Activated naive CD8-positive, alpha-beta T cell treated with anti-CD3 and anti-CD28 coated beads for 36 hours (primary cell): ENCODE measurements around the gene ANKRD60. TPM values are rescaled to one million over a fixed set of nuclear protein-coding genes. Genes with fewer than 3 reads are reported as not detected.

Experiments
- DNase-seq: peaks from one replicate; pipeline ENCODE4 v3.0.0; 2021
- H3K27ac Mint-ChIP-seq: one replicate; pipeline ENCODE4 v1.8.0; 2022; ENCODE audit warnings: mild to moderate bottlenecking, moderate library complexity, mixed read lengths
- H3K27me3 Mint-ChIP-seq: one replicate; pipeline ENCODE4 v1.8.0; 2022; ENCODE audit warnings: mild to moderate bottlenecking, mixed read lengths
- H3K36me3 Mint-ChIP-seq: one replicate; pipeline ENCODE4 v1.8.0; 2021; ENCODE audit warnings: mild to moderate bottlenecking, mixed read lengths
- H3K4me1 Mint-ChIP-seq: one replicate; pipeline ENCODE4 v1.8.0; 2021; ENCODE audit warnings: mixed read lengths
- H3K4me3 Mint-ChIP-seq: one replicate; pipeline ENCODE4 v1.8.0; 2022; ENCODE audit warnings: mild to moderate bottlenecking, moderate library complexity, mixed read lengths
- H3K9me3 Mint-ChIP-seq: one replicate; pipeline ENCODE4 v1.8.0; 2022; ENCODE audit warnings: mixed read lengths
- total RNA-seq, 2 experiments: library from RNA; stranded (reverse); gene quantifications; one replicate each; pipeline ENCODE4 v1.2.3, GENCODE V29; 2021

The ANKRD60 gene
- total RNA-seq, 2 experiments from 2014 or later, result not detected

GRCh38 chr20:58218665-58219341, 9.7 kb downstream of the ANKRD60 start:
- Mint-ChIP-seq H3K9me3 (peaks cover 3% of the 10 kb centered on the region), H3K27me3 (peaks cover 51% of the 10 kb centered on the region), H3K27ac (no peak overlapping the region), H3K4me1 (no peaks in the 10 kb centered on the region), H3K4me3 (no peak overlapping the region), H3K36me3 (peaks cover 2% of the 10 kb centered on the region)
- DNase-seq, result no peak

DNA sequence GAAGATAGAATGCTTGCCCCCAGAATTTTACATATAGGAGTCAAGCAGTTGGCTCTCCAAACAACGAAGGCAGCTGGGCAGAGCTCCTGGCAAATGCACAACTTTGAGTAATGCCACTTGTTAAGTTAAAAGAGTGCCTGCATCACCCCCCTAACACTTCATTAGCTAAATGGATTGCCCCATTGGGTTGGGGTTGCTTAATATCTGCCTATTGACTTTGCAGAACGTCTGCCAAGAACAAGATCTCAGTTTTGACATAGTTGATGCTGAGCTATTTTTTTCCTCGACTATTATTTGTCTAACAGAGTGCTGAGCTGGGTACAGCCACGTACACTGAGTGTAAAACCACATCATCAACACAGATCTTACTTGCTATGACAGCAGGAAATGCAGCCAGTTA, 12.1 kb downstream of the ANKRD60 start:
- peaks cover 3% of the 10 kb centered on the region for H3K9me3 Mint-ChIP-seq
- no peak overlapping the region for H3K27ac Mint-ChIP-seq
- H3K36me3 Mint-ChIP-seq, result peaks cover 2% of the 10 kb centered on the region
- peaks cover 39% of the 10 kb centered on the region for H3K27me3 Mint-ChIP-seq
- DNase-seq, result no peak
- H3K4me3 Mint-ChIP-seq, result no peak overlapping the region
- no peaks in the 10 kb centered on the region for H3K4me1 Mint-ChIP-seq

DNA sequence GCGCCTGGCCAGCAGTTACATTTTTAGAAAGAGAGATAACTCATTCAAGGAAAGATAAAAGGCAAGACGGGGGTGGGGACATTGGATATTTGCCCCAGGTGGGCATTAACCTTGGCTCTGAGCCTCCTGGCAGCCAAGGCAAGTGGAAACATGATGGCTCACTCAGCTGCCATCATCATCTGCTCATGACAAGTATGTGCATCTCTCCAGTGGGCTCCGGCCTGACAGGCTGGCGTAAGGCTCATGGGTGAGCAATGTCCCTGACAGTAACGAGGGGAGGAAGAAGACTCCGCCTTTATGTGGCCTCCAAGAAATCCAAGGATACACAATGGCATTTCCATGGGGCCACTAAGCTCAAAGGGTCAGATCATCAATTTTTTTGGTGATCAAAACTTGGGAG, 13.3 kb downstream of the ANKRD60 start:
- Mint-ChIP-seq H3K4me3 (no peak overlapping the region), H3K27ac (no peak overlapping the region), H3K9me3 (peaks cover 3% of the 10 kb centered on the region), H3K27me3 (peaks cover 40% of the 10 kb centered on the region), H3K36me3 (peaks cover 2% of the 10 kb centered on the region), H3K4me1 (no peaks in the 10 kb centered on the region)
- DNase-seq, result no peak

DNA sequence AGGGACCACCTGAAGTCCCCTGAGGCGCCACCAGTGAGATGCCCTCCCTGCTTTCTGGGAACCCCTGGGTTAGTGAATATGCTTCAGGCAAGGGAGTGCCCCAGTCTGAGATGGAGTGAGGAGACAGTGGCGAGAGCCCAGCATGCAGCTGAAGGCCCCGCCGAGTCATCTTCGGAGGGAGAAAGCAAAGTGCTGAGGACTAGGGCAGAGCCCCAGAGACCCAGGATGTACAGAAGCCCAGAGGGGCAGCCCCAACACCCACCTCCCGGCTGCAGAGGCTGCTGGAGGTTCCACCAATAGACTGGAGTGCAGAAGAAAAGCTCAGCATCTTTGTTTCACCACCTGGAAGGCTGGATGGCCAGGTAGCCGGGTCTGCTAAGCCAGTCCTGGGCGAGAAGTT, 14.1 kb downstream of the ANKRD60 start:
- Mint-ChIP-seq H3K27ac (no peak overlapping the region), H3K4me1 (peaks cover 4% of the 10 kb centered on the region), H3K4me3 (no peak overlapping the region), H3K27me3 (peaks cover 40% of the 10 kb centered on the region), H3K9me3 (peaks cover 3% of the 10 kb centered on the region), H3K36me3 (peaks cover 2% of the 10 kb centered on the region)
- DNase-seq, result no peak

DNA sequence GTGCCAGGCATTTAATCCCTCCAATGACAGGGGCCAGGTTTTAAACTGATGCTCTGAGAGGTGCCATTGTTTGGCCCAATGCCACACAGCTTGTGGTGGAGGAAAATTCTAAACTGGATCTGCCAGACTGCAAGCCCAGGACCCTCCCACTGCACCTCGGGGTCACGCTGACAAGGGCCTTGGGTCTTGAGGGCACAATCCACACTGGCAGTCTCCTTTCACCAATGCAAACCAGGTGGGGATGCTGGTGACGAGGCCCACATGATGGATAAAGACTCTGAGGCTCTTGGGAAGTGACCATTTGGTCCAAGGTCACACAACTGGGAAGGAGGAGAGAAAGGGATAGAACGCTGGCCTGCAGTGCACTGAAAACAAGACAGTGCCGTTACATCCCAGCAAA, 14.7 kb downstream of the ANKRD60 start:
- DNase-seq, result no peak
- H3K4me3 Mint-ChIP-seq, result no peak overlapping the region
- peaks cover 34% of the 10 kb centered on the region for H3K27me3 Mint-ChIP-seq
- H3K36me3 Mint-ChIP-seq, result no peaks in the 10 kb centered on the region
- H3K4me1 Mint-ChIP-seq, result peaks cover 4% of the 10 kb centered on the region
- no peak overlapping the region for H3K27ac Mint-ChIP-seq
- H3K9me3 Mint-ChIP-seq, result no peaks in the 10 kb centered on the region

DNA sequence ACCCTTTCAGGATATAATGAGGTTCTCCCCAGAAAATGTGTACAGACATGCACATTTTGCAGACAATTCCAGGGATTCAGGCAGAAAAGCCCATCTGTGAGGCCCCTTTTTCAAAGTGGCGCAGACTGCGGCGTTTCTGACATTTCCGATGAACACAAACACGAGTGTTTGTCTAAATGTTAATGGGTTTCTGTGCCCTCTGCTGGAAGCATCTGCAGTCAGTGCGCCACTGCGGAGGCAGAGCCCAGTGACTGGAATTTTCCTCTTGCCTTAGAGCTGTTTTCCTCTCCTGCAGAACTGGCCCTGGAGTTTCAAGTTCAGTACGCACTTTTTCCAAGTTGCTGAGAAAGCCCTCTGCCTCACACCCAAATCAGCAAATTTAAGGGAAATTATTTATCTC, 15.3 kb downstream of the ANKRD60 start:
- DNase-seq, result no peak
- Mint-ChIP-seq H3K4me3 (no peak overlapping the region), H3K9me3 (no peaks in the 10 kb centered on the region), H3K27ac (no peak overlapping the region), H3K4me1 (peaks cover 4% of the 10 kb centered on the region), H3K36me3 (no peaks in the 10 kb centered on the region), H3K27me3 (peaks cover 31% of the 10 kb centered on the region)

- no peak for DNase-seq
- no peak overlapping the region for H3K4me3 Mint-ChIP-seq
- H3K27me3 Mint-ChIP-seq, result peaks cover 31% of the 10 kb centered on the region
- no peaks in the 10 kb centered on the region for H3K9me3 Mint-ChIP-seq
- peaks cover 4% of the 10 kb centered on the region for H3K4me1 Mint-ChIP-seq
- no peak overlapping the region for H3K27ac Mint-ChIP-seq
- H3K36me3 Mint-ChIP-seq, result no peaks in the 10 kb centered on the region
Measured at GRCh38 chr20:58212636-58213035, 15.8 kb downstream of the ANKRD60 start.

GRCh38 chr20:58210398-58210747, 18.1 kb downstream of the ANKRD60 start:
- H3K27ac Mint-ChIP-seq, result no peak overlapping the region
- H3K4me3 Mint-ChIP-seq, result no peak overlapping the region
- H3K4me1 Mint-ChIP-seq, result peaks cover 4% of the 10 kb centered on the region
- no peaks in the 10 kb centered on the region for H3K36me3 Mint-ChIP-seq
- peaks cover 26% of the 10 kb centered on the region for H3K27me3 Mint-ChIP-seq
- DNase-seq, result no peak
- no peaks in the 10 kb centered on the region for H3K9me3 Mint-ChIP-seq

DNA sequence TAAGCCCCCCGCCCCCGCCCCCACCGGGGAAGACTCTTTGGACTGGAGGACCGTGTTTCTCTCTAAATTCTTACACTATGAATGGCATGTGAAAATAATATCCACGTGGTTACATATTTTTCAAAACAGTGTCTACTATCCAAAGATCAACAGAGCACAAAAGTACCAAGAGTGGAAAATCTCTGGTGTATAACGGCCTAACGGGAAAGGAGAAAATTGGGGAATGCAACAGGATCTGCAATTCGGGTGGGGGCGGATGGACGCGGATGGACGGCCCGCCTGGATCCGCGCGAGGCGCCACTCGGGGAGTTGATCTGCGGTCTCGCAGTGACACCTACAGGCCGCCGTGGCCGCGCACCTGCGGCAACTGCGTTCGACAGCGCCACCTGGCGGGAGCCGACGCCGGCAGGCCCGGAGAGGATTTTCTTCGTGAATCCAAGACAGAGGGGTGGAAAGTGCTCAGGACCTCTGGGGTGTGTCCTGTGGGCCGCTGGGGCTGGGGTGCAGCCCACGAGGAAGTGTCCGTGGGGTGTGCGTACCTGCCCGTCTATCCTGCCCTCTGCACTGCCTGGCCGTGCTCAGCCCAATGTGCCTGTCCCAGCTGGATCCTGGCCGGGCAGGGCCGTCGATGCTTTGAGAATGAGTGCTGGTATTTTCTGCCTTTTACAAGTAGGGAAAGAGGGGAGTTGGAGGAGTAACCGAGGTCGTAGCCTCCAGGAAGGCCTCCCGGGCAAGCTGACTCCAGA, 18.6 kb downstream of the ANKRD60 start:
- no peak overlapping the region for H3K4me3 Mint-ChIP-seq
- H3K9me3 Mint-ChIP-seq, result peaks cover under 1% of the 10 kb centered on the region
- H3K27me3 Mint-ChIP-seq, result peaks cover 26% of the 10 kb centered on the region
- H3K4me1 Mint-ChIP-seq, result peaks cover 4% of the 10 kb centered on the region
- H3K27ac Mint-ChIP-seq, result peak overlapping the region; percentile 51
- DNase-seq, result peak; percentile 86
- H3K36me3 Mint-ChIP-seq, result no peaks in the 10 kb centered on the region

DNA sequence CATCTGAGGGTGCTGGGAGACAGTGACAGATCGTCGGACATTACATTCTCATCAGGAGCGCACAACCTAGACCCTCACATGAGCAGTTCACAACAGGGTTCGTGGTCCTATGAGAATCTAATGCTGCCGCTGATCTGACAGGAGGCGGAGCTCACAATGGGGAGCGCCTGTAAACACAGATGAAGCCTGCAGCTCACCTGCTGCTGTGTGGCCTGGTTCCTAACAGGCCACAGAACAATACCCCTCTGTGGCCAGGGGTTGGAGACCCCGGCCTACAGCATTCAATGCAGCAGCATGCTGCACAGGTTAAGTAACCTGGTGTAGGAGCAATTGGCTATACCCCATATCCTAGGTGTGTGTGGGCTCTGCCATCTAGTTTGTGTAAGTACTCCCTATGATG, 19.5 kb downstream of the ANKRD60 start:
- Mint-ChIP-seq H3K9me3 (peaks cover 2% of the 10 kb centered on the region), H3K4me3 (no peak overlapping the region), H3K36me3 (no peaks in the 10 kb centered on the region), H3K27me3 (peaks cover 22% of the 10 kb centered on the region), H3K4me1 (peaks cover 4% of the 10 kb centered on the region), H3K27ac (no peak overlapping the region)
- DNase-seq, result no peak

DNA sequence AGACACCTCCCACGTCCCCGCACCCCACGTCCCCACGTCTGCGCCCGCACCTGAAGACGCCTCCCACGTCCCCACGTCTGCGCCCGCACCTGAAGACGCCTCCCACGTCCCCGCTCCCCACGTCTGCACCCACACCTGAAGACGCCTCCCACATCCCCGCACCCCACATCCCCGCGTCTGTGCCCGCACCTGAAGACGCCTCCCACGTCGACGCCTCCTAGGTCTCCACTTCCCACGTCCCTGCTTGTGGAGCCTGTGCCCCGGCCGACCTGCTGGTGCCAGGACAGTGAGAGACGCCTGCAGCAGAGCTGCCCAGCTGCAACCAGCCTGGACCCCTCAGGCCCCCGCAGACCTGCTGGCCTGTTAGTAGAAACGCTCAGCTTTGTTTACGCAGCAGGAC, 22.6 kb downstream of the ANKRD60 start:
- Mint-ChIP-seq H3K9me3 (peaks cover 2% of the 10 kb centered on the region), H3K4me3 (no peak overlapping the region)

GRCh38 chr20:58202044-58202443, 26.4 kb downstream of the ANKRD60 start:
- Mint-ChIP-seq H3K9me3 (peaks cover 2% of the 10 kb centered on the region), H3K27ac (no peak overlapping the region), H3K36me3 (no peaks in the 10 kb centered on the region), H3K4me1 (no peaks in the 10 kb centered on the region), H3K4me3 (no peak overlapping the region), H3K27me3 (no peaks in the 10 kb centered on the region)
- no peak for DNase-seq

More for the DNA sequence above, 22.6 kb downstream of the ANKRD60 start:
- no peaks in the 10 kb centered on the region for H3K36me3 Mint-ChIP-seq
- DNase-seq, result no peak
- H3K27me3 Mint-ChIP-seq, result peaks cover 13% of the 10 kb centered on the region
- H3K27ac Mint-ChIP-seq, result no peak overlapping the region
- peaks cover 4% of the 10 kb centered on the region for H3K4me1 Mint-ChIP-seq

- no peaks in the 10 kb centered on the region for H3K4me1 Mint-ChIP-seq
- no peak overlapping the region for H3K27ac Mint-ChIP-seq
- peaks cover 4% of the 10 kb centered on the region for H3K9me3 Mint-ChIP-seq
Measured at GRCh38 chr20:58201616-58202015, 26.8 kb downstream of the ANKRD60 start.

GRCh38 chr20:58199469-58199868, 29.0 kb downstream of the ANKRD60 start:
- no peak overlapping the region for H3K4me3 Mint-ChIP-seq
- H3K4me1 Mint-ChIP-seq, result no peaks in the 10 kb centered on the region
- H3K27ac Mint-ChIP-seq, result no peak overlapping the region

More at GRCh38 chr20:58201616-58202015, 26.8 kb downstream of the ANKRD60 start:
- Mint-ChIP-seq H3K36me3 (peaks cover 2% of the 10 kb centered on the region), H3K4me3 (no peak overlapping the region), H3K27me3 (no peaks in the 10 kb centered on the region)
- DNase-seq, result no peak

GRCh38 chr20:58198901-58199355, 29.5 kb downstream of the ANKRD60 start:
- H3K9me3 Mint-ChIP-seq, result peaks cover 5% of the 10 kb centered on the region
- no peak overlapping the region for H3K27ac Mint-ChIP-seq
- H3K27me3 Mint-ChIP-seq, result no peaks in the 10 kb centered on the region
- peaks cover 2% of the 10 kb centered on the region for H3K36me3 Mint-ChIP-seq
- no peak overlapping the region for H3K4me3 Mint-ChIP-seq
- no peak for DNase-seq
- no peaks in the 10 kb centered on the region for H3K4me1 Mint-ChIP-seq

More at GRCh38 chr20:58199469-58199868, 29.0 kb downstream of the ANKRD60 start:
- Mint-ChIP-seq H3K36me3 (peaks cover 2% of the 10 kb centered on the region), H3K9me3 (peaks cover 5% of the 10 kb centered on the region), H3K27me3 (no peaks in the 10 kb centered on the region)
- DNase-seq, result no peak

GRCh38 chr20:58198384-58198783, 30.1 kb downstream of the ANKRD60 start:
- H3K27ac Mint-ChIP-seq, result no peak overlapping the region
- H3K27me3 Mint-ChIP-seq, result no peaks in the 10 kb centered on the region
- H3K9me3 Mint-ChIP-seq, result peaks cover 5% of the 10 kb centered on the region
- peaks cover 2% of the 10 kb centered on the region for H3K36me3 Mint-ChIP-seq
- no peaks in the 10 kb centered on the region for H3K4me1 Mint-ChIP-seq
- DNase-seq, result no peak
- H3K4me3 Mint-ChIP-seq, result no peak overlapping the region
